HUES64 (cell line): Measurements from ENCODE around the gene DNM3.
A peak's percentile ranks its signal among the peaks of the same experiment; 100 is the strongest.
"Not testable (repeated sequence)": the region's sequence is repeated elsewhere in the genome, so short reads cannot be mapped to it uniquely, and the experiment has no call there.

Source experiments
- H3K27ac ChIP-seq: 2 replicates; pipeline ENCODE4 v1.7.0; 2013; ENCODE audit warnings: low read depth, low read length, inconsistent platforms
- H3K27me3 ChIP-seq: 2 replicates; pipeline ENCODE4 v1.6.1; 2013; ENCODE audit warnings: mild to moderate bottlenecking, low read length; ENCODE audit not compliant: insufficient read depth
- H3K36me3 ChIP-seq: 2 replicates; pipeline ENCODE4 v1.6.1; 2013; ENCODE audit warnings: mild to moderate bottlenecking, low read length; ENCODE audit not compliant: insufficient read depth
- H3K4me1 ChIP-seq: 2 replicates; pipeline ENCODE4 v1.6.1; 2013; ENCODE audit warnings: mild to moderate bottlenecking, low read length, moderate library complexity; ENCODE audit not compliant: insufficient read depth
- H3K4me3 ChIP-seq: 2 replicates; pipeline ENCODE4 v1.5.1; 2013; ENCODE audit warnings: mild to moderate bottlenecking, low read length, moderate library complexity
- H3K9ac ChIP-seq: 2 replicates; pipeline ENCODE4 v1.6.1; 2013; ENCODE audit warnings: mild to moderate bottlenecking, low read depth, low read length
- H3K9me3 ChIP-seq: 2 replicates; pipeline ENCODE4 v1.6.1; 2013; ENCODE audit warnings: low read depth, low read length; ENCODE audit not compliant: insufficient read depth
- WGBS: fragments of 150-250, 120-280 bp; methylation state at CpG from one replicate; pipeline ENCODE4 v1.1.7; 2013; ENCODE audit warnings: missing lambda C conversion rate; 5-methylcytosine and 5-hydroxymethylcytosine counted together

Gene DNM3

DNA sequence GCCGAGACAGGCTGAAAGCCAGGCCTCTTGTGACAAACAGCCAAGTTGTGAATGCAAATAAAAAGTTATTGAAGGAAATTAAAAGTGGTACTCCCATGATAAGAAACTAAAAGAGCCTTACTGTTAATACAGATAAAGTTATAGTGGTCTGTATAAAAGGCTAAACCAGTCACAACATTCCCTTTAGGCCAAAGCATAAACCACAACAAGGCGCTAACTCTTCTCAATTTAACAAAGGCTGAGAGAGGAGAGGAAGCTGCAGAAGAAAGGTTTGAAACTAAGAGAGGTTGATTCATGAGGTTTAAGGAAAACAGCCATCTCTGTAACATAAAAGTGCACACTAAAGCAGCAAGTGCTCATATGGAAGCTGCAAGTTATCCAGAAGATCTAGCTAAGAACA is 589.9 kb downstream of the DNM3 start:
- no peak overlapping the region for H3K27ac ChIP-seq

DNA sequence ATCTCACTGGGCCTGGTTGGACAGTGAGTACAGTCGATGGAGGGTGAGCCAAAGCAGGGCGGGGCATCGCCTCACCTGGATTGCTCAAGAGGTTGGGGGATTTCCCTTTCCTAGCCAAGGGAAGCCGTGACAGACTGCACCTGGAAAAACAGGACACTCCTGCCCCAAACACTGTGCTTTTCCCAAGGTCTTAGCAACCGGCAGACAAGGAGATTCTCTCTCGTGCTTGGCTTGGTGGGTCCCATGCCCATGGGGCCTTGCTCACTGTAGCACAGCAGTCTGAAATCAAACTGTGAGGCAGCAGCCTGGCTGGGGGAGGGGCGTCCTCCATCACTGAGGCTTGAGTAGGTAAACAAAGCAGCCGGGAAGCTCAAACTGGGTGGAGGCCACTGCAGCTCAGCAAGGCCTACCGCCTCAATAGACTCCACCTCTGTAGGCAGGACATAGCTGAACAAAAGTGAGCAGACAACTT is 590.5 kb downstream of the DNM3 start:
- peaks cover 6% of the 10 kb centered on the region; the same call in 1 of the 2 replicates for H3K4me1 ChIP-seq
- 79% methylated on average over 9 of the region's 9 CpGs for WGBS
- H3K36me3 ChIP-seq, result no peaks in the 10 kb centered on the region
- H3K4me3 ChIP-seq, result no peak overlapping the region
- H3K9ac ChIP-seq, result peak overlapping the region; percentile 40; the same call in 1 of the 2 replicates
- H3K9me3 ChIP-seq, result no peaks in the 10 kb centered on the region
- H3K27ac ChIP-seq, result no peak overlapping the region
- H3K27me3 ChIP-seq, result no peaks in the 10 kb centered on the region

More for the DNA sequence above, 589.9 kb downstream of the DNM3 start:
- H3K36me3 ChIP-seq, result no peaks in the 10 kb centered on the region
- no peaks in the 10 kb centered on the region for H3K27me3 ChIP-seq
- no peaks in the 10 kb centered on the region for H3K9me3 ChIP-seq
- H3K4me1 ChIP-seq, result peaks cover 7% of the 10 kb centered on the region
- WGBS, result 92% methylated on average over 1 of the region's 2 CpGs
- H3K9ac ChIP-seq, result no peak overlapping the region
- no peak overlapping the region for H3K4me3 ChIP-seq

DNA sequence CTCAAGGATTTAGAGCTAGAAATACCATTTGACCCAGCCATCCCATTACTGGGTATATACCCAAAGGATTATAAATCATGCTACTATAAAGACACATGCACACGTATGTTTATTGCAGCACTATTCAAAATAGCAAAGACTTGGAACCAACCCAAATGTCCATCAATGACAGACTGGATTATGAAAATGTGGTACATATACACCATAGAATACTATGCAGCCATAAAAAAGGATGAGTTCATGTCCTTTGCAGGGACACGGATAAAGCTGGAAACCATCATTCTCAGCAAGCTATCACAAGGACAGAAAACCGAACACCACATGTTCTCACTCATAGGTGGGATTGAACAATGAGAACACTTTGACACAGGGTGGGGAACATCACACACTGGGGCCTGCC is 595.9 kb downstream of the DNM3 start:
- WGBS, result no CpG with 5 or more reads among the region's 3 CpGs

DNA sequence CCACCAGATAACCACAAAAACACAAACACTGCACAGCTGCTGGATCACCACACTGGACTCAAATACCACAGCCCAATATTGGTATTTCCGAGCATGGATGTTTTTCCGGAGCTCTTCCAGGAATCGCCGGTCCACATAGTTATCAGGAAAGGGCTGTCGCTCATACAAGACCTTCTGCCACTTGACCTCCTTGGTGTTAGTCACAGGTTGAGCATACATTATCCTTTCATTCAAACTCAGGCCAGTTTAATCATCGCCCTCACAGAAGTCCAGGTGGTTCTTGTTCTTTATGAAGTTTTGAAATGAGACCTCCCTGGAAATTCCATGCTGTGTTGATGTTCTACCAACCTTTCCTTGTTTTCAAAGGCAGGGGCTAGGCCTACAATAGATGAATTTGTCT is 601.1 kb downstream of the DNM3 start:
- 98% methylated on average over 6 of the region's 6 CpGs for WGBS
- 0 out of 2 replicates have a peak overlapping the region, but pooled peaks have one; percentile 93 for H3K4me3 ChIP-seq
- H3K9ac ChIP-seq, result no peak overlapping the region
- H3K27ac ChIP-seq, result no peak overlapping the region
- peaks cover 10% of the 10 kb centered on the region for H3K36me3 ChIP-seq
- H3K4me1 ChIP-seq, result peaks cover 6% of the 10 kb centered on the region; the same call in 1 of the 2 replicates
- no peaks in the 10 kb centered on the region for H3K9me3 ChIP-seq
- no peaks in the 10 kb centered on the region for H3K27me3 ChIP-seq

More for the DNA sequence above, 595.9 kb downstream of the DNM3 start:
- H3K27me3 ChIP-seq, H3K4me3 ChIP-seq, H3K27ac ChIP-seq, H3K9me3 ChIP-seq, H3K9ac ChIP-seq, H3K36me3 ChIP-seq, H3K4me1 ChIP-seq: not testable (repeated sequence)

DNA sequence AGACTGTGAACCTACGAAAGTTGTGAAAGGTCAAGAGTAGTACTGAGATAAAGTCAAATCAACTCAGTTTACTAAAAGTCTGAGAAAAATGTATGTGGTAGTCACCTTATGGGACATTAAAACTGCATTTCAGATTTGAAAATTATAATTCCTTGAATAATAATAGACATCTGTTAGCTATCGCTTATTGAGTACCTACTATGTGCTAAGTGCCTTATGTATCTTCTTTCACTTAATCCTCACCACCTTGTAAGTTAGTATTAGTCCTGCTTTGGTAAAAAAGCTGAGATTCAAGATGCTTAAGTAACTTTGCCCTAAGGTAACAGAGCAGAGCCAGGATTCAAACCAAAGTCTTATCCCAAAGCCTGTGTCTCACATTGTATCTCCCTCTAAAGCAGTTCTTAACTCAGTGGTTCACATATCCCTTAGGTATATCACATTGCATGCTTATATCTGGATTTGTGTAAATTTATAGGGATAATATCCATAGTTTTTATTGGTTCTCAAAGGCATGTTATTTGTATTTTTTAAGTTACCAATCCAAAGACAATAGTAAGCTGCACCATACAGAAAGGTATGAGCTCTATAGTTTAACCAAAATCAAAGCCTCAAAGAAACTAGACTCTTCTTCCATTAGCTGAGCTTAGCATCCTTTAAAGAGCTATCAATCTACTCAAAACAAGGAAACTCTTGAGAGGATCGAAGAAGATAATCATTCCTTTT is 601.7 kb downstream of the DNM3 start:
- WGBS, result 93% methylated on average over 2 of the region's 3 CpGs
- Histone ChIP-seq H3K27me3 (no peaks in the 10 kb centered on the region), H3K4me1 (peaks cover 6% of the 10 kb centered on the region; the same call in 1 of the 2 replicates), H3K27ac (peak overlapping the region; percentile 50; the same call in 1 of the 2 replicates), H3K36me3 (peaks cover 10% of the 10 kb centered on the region), H3K9ac (peak overlapping the region; percentile 93), H3K4me3 (peak overlapping the region; percentile 93), H3K9me3 (no peaks in the 10 kb centered on the region)

DNA sequence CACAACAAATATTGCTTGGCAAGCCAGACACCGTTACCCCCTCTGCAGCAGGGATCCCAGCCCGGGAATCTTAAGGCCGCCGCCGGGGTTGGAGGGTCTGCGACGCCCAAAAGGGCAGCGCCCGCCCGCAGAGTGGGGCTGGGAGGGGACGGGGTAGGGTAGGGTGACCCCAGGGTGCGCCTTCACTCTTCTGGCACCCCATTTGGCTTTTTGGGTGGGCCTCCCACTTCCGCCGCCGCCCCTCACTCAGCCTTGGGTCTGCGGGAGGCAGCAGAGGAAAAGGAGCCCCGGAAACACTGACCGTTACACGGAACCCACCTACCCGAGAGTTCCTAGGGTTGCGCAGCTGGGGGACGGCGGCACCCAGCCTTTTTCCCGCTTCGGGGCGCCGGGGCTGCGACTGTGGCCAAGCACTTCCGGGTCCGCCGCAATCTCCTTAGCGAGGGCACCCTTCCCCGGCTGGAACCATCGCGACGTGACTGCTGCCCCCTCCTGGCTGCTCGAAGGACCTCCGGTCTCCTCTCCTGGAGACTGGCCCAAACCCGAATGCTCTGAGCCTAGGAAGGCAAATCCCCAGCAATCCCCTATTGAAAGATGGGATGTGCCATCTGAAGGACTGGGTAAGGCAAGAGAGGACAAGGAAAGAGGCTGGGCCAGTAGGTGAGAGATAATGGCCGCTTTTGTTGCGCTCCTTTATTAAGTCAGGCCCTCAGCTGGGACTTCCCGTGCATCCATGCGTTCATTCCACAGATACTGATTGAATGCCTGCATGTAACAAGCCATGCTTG is 602.6 kb downstream of the DNM3 start, which contains the start of gene PIGC:
Gene PIGC, minus strand, starts transcription at position 404 of the 788 bp plus-strand sequence. CDS start 1,447 bp downstream, outside the sequence.
- WGBS, result 6% methylated on average over 43 of the region's 43 CpGs
- H3K9me3 ChIP-seq, result no peaks in the 10 kb centered on the region
- H3K27ac ChIP-seq, result peak within 1 kb of the TSS; percentile 50; the same call in 1 of the 2 replicates
- H3K4me3 ChIP-seq, result peak within 1 kb of the TSS; percentile 93
- peak within 1 kb of the TSS; percentile 93 for H3K9ac ChIP-seq
- no peaks in the 10 kb centered on the region for H3K27me3 ChIP-seq
- H3K36me3 ChIP-seq, result peaks cover 10% of the 10 kb centered on the region
- peaks cover 6% of the 10 kb centered on the region; the same call in 1 of the 2 replicates for H3K4me1 ChIP-seq

DNA sequence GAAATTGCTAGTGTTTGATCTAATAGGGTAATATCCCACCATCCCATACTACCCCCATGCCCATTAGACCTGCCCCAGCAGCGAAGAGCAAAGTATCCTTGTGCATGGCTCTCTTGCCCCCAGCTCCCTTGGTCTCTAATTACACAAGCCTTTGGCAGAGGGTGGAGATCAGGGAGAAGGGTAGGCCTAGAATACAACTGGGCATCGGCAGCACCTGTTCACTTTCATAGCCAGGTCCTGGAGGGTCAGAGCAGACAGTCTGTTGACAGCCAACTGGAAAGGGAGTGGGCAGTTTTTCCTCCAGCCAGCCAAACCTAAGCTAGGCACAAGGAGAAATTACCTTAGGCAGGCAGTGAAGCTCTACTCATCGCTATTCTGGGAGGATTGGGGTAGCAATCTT is 605.2 kb downstream of the DNM3 start:
- Histone ChIP-seq H3K27me3 (no peaks in the 10 kb centered on the region), H3K36me3 (peaks cover 9% of the 10 kb centered on the region), H3K4me3 (no peak overlapping the region), H3K4me1 (peaks cover 8% of the 10 kb centered on the region; the same call in 1 of the 2 replicates), H3K9ac (no peak overlapping the region), H3K27ac (no peak overlapping the region), H3K9me3 (no peaks in the 10 kb centered on the region)
- WGBS, result 87% methylated on average over 2 of the region's 3 CpGs

DNA sequence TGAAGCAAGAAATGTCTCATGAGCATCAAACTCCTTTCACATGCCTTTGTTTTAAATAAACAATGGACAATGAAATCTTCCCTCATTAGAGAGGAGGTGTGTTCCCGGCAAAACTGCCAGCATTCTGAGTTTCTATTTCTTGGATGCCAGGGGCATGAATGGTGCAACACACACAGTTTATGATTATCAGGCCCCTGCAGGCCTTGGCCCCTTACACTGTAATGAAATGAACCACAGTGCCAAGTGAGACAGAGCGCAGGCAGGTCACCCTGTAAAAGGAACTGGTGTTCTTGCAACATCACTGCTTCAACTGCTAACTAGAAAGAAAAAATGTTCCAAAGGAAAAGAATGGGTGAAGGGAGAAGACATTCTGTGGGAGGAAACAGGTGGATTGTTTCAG is 606.3 kb downstream of the DNM3 start:
- Histone ChIP-seq H3K27me3 (no peaks in the 10 kb centered on the region), H3K4me1 (peaks cover 8% of the 10 kb centered on the region; the same call in 1 of the 2 replicates), H3K4me3 (no peak overlapping the region), H3K9ac (no peak overlapping the region), H3K9me3 (no peaks in the 10 kb centered on the region), H3K27ac (no peak overlapping the region), H3K36me3 (no peaks in the 10 kb centered on the region)
- WGBS, result 93% methylated on average over 2 of the region's 2 CpGs

DNA sequence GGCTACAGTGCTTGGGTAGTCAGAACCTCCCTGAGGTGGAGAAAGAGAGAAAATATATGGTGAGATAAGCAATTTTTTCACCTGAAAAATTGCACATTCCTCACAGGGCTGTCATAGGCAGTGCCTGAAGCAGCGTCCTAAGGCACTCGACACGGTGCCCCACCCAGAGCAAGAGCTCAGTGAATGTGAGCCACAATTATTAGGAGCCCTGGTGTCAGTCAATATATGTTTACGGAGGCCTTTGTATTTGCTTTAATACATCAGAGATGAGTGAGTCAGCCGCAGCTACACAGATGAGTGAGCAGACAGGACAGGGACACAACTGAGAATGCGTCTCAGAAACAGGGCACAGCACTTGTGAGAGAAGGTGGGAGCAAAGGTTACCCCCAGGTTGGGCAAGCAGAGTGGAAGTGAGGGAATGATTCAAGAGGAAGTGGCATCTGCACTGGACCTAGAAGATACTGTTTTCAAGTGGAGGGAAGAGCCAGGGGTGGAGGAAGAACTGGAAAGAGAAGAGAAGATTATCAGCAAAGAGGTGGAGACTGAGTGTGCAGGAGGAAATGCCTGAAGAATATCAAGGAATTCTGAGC is 607.8 kb downstream of the DNM3 start:
- no peaks in the 10 kb centered on the region for H3K9me3 ChIP-seq
- no peak overlapping the region for H3K9ac ChIP-seq
- 95% methylated on average over 6 of the region's 6 CpGs for WGBS
- peaks cover 3% of the 10 kb centered on the region; the same call in 1 of the 2 replicates for H3K4me1 ChIP-seq
- H3K36me3 ChIP-seq, result no peaks in the 10 kb centered on the region
- no peak overlapping the region for H3K4me3 ChIP-seq
- no peak overlapping the region for H3K27ac ChIP-seq
- H3K27me3 ChIP-seq, result no peaks in the 10 kb centered on the region

DNA sequence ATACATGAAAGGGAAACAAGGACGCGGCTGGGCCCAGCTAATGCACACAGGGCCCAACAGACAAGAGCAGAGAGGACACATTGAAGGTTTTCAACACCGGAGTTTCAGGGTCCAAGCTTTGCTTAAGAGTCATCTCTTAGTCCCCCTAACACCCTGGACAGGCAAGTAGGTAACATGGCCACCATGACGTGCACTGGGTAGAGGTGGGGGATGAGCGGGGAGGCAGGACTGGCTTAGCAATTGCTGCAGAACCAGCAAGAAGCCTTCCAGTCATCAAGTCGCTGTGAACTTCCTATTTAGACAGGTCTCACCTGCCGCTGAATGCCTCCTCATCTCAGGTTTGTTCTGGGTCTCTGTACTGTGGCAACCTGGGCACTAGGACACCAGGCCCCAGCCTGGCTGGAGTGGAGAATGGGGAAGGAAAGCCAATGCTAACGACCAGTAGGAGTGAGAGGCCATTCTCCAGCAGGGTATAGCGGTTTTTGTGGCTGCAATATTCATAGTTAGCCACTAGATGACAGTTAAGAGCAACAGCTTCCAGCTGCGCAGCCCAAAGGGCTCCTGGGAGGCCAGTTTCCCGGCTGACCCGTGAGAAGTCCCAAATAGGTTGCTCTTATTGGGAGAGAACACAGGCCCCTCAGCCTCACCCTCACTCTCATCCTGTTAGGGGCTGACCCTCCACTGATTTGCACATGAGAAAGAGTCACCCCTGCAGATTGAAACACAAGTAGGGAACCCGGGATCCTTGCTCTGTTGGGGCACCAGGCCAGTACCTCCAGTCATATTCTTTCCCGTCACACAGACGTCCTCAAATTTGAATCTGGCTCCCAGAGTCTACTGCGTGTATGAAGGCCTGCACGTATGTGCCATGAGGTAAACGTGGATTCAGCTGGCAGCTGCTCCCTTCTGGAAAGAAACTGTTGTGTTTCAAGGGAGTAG is 608.6 kb downstream of the DNM3 start:
- H3K36me3 ChIP-seq, result no peaks in the 10 kb centered on the region
- H3K9ac ChIP-seq, result no peak overlapping the region
- no peaks in the 10 kb centered on the region for H3K27me3 ChIP-seq
- H3K4me3 ChIP-seq, result no peak overlapping the region
- WGBS, result 67% methylated on average over 18 of the region's 18 CpGs
- no peaks in the 10 kb centered on the region for H3K9me3 ChIP-seq
- H3K4me1 ChIP-seq, result peaks cover 3% of the 10 kb centered on the region; the same call in 1 of the 2 replicates
- H3K27ac ChIP-seq, result no peak overlapping the region
